DMS 273 treated with DMSO at 0.1 percent for 48 hours (cell line): ENCODE measurements around the gene FMNL2.

Source experiments
- DNase-seq: peaks from one replicate; lab custom pipeline; 2025; lab: John Stamatoyannopoulos, UW

FMNL2 gene

GRCh38 chr2:152583512-152584229 lies 248.7 kb downstream of the FMNL2 start:
- no peak for DNase-seq

GRCh38 chr2:152584301-152584700 lies 249.3 kb downstream of the FMNL2 start:
- no peak for DNase-seq

GRCh38 chr2:152585830-152586484 lies 251.0 kb downstream of the FMNL2 start:
- no peak for DNase-seq

GRCh38 chr2:152587187-152587947 lies 252.4 kb downstream of the FMNL2 start:
- no peak for DNase-seq

GRCh38 chr2:152588998-152589397 lies 254.0 kb downstream of the FMNL2 start:
- DNase-seq: no peak

- DNase-seq: no peak
Observed at GRCh38 chr2:152594022-152594766, 259.2 kb downstream of the FMNL2 start.

GRCh38 chr2:152594792-152595191 lies 259.8 kb downstream of the FMNL2 start:
- no peak for DNase-seq

- no peak for DNase-seq
Observed at GRCh38 chr2:152598975-152599759, 264.2 kb downstream of the FMNL2 start.

GRCh38 chr2:152600051-152600657 lies 265.2 kb downstream of the FMNL2 start:
- DNase-seq: no peak

- no peak for DNase-seq
Observed at GRCh38 chr2:152600697-152601096, 265.7 kb downstream of the FMNL2 start.

- DNase-seq: no peak
Observed at GRCh38 chr2:152602750-152603149, 267.8 kb downstream of the FMNL2 start.

GRCh38 chr2:152603166-152603565 lies 268.2 kb downstream of the FMNL2 start:
- DNase-seq: no peak

- DNase-seq: no peak
Observed at GRCh38 chr2:152606081-152606480, 271.1 kb downstream of the FMNL2 start.

- DNase-seq: no peak
Observed at GRCh38 chr2:152606941-152607340, 272.0 kb downstream of the FMNL2 start.

- DNase-seq: no peak
Observed at GRCh38 chr2:152607793-152608300, 272.9 kb downstream of the FMNL2 start.

- no peak for DNase-seq
Observed at GRCh38 chr2:152609154-152609553, 274.2 kb downstream of the FMNL2 start.

- DNase-seq: no peak
Observed at GRCh38 chr2:152609699-152610098, 274.7 kb downstream of the FMNL2 start.

- DNase-seq: no peak
Observed at GRCh38 chr2:152611458-152612231, 276.7 kb downstream of the FMNL2 start.

GRCh38 chr2:152613235-152613634 lies 278.3 kb downstream of the FMNL2 start:
- DNase-seq: no peak

GRCh38 chr2:152615177-152615576 lies 280.2 kb downstream of the FMNL2 start:
- no peak for DNase-seq
